Stimulated activated CD8-positive, alpha-beta memory T cell treated with anti-CD3 and anti-CD28 coated beads, Interleukin-12 subunit alpha, Interleukin-12 subunit beta, amount 100 ng/mL, for 1 hour (primary cell): ENCODE data around the gene SERPINC1.
"Not testable (repeated sequence)": the region's sequence is repeated elsewhere in the genome, so short reads cannot be mapped to it uniquely, and the experiment has no call there.

ENCODE experiments used
- DNase-seq: peaks from one replicate; pipeline ENCODE4 v3.0.0-alpha.2; 2020; ENCODE audit warnings: low read depth

SERPINC1 gene

DNA sequence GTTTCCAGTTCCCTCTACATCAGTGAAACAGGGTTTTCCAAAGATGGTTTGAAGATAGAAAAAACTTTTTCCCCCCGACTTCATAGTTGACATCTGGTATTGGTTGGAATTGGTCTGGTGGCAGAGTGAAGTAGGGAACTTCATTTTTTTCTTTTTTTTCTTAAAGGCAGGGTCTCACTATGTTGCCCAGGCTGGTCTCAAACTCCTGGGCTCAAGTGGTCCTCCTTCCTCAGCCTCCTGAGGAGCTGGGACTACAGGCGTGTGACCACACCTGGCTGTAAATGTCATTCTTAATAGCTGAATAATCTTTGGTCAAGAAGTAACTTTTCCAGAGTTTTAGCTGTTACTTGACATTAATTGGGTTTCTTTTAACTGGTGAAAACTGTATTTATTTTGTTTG, 27.2 kb downstream of the SERPINC1 start:
- no peak for DNase-seq

DNA sequence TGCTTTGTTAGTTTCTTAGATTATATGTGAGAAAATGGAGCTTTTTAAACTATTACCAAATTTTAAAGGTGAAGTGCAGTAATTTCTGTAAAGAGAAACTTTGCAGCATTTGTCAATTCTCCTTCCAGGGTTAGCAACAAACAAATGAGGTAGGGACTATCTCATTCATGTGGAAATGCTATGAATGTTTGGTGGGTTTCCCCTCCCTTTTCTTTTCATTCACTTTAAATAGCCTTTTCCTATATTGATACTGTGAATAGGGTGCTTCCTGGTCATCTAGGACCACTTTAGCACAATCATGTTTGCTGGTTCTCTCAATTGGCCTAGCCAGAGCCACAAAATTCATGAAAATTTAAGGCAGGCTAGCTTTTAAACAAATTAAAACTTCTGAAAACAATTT, 28.4 kb downstream of the SERPINC1 start:
- DNase-seq: no peak

GRCh38 chr1:173887627-173888026, 29.5 kb downstream of the SERPINC1 start:
- no peak for DNase-seq

- no peak for DNase-seq
These were observed 30.1 kb downstream of the SERPINC1 start for GRCh38 chr1:173886746-173887611.

DNA sequence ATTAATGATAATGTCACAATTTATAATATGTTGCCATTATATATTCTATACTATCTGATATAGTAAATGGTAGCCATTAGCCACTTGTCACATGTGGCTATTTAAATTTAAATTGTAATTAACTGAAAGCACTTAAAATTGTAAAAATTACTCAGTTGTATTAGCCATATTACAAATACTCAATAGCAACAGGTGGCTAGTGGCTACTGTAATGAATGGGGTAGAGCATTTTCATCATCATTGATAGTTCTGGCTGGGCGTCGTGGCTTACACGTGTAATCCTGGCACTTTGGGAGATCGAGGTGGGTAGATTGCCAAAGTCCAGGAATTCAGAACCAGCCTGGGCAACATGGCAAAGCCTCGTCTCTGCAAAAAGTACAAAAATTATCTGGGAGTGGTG, 32.4 kb downstream of the SERPINC1 start:
- DNase-seq: no peak

DNA sequence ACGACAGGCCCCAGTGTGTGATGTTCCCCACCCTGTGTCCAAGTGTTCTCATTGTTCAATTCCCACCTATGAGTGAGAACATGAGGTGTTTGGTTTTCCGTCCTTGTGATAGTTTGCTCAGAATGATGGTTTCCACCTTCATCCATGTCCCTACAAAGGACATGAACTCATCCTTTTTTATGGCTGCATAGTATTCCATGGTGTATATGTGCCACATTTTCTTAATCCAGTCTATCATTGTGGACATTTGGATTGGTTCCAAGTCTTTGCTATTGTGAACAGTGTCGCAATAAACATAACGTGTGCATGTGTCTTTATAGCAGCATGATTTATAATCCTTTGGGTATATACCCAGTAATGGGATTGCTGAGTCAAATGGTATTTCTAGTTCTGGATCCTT, 36.0 kb downstream of the SERPINC1 start:
- not testable (repeated sequence) for DNase-seq

DNA sequence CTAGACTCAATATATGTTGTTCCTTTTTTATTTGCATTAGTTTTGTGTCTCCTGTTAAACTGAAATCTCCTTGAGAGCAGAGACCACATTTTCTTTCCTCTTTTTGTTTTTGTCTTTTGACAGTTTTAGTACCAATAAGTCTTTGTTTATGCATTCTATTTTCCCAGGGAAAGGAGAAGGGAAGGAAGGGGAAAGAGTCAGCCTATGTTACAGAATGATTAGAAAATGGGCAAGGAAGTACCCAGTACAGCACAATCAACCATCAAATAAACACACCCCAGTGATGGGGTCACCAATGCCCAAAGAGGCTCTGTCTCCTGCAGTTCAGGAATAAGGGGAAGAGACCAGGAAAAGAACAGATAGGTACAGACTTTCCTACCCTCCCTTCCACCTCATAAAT, 38.9 kb downstream of the SERPINC1 start:
- no peak for DNase-seq

DNA sequence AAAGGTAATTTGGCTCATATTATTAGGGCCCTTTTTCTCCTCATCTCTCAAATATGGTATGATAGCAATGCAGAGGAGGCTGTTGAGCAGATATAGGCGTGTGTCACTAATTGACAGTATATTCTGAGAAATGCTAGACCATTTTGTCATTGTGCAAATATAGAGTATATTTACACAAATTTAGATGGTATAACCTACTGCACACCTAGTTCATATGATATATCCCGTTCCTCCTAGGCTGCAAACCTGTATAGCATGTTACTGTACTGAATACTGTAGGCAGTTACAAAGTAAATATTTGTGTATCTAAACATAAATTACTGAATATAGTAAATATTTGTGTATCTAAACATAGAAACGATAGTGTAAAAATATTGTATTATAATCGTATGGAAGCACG, 40.4 kb downstream of the SERPINC1 start:
- no peak for DNase-seq

DNA sequence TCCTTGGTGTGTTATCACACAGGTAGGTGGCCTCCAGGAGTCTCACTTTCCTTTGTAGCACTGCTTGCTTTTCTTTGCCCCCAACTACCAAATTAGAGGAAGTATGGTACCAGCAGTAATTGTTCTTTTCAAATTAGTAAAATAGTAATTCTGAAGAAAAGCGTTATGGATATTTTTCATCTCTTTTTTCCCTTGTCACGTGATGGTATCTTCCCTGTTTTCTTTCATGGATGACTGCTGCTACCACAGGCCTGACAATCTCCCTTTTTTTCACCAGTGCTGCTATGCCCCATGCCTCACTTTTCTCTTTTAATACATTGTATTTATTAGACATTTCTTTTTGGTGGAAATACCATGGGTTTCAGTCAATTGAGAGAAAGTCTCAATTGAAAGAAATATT, 45.6 kb downstream of the SERPINC1 start:
- DNase-seq: no peak

DNA sequence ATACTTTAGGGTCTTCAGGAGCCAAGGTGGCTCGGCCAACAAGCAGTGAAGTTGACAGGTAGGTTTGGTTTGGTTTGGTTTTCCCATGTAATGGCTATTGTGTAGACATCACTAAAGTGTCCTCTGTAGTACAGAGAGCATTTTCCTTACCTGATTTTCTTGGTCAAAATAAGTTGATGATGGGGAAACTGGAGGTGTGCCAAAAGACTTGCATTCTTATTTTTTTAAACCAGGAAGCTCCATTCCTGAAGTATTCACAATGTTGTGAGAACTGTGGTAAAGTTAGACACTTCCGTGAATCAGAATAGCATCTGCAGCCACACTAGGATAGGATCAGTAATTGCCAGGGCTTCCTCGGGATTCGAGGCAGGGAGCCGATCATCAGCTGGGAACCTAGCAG, 46.0 kb downstream of the SERPINC1 start:
- no peak for DNase-seq

- no peak for DNase-seq
These were observed 46.7 kb downstream of the SERPINC1 start for GRCh38 chr1:173870252-173871075.

DNA sequence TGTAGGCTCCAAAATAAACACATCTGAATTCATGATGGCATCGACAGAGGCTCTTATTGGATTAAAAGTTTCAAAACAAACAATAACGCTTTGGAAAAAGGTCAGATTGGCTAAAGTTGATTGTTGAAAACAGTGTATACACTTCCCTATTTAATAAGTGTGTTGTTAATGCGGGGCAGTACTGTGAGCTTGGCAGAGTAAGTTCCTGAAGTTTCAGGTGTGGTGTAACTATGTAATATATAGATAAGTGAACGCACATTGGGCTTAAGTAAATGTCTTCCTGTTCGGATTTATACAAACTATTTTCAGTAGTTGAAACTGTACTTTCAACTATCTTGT, 48.1 kb downstream of the SERPINC1 start:
- DNase-seq: no peak

DNA sequence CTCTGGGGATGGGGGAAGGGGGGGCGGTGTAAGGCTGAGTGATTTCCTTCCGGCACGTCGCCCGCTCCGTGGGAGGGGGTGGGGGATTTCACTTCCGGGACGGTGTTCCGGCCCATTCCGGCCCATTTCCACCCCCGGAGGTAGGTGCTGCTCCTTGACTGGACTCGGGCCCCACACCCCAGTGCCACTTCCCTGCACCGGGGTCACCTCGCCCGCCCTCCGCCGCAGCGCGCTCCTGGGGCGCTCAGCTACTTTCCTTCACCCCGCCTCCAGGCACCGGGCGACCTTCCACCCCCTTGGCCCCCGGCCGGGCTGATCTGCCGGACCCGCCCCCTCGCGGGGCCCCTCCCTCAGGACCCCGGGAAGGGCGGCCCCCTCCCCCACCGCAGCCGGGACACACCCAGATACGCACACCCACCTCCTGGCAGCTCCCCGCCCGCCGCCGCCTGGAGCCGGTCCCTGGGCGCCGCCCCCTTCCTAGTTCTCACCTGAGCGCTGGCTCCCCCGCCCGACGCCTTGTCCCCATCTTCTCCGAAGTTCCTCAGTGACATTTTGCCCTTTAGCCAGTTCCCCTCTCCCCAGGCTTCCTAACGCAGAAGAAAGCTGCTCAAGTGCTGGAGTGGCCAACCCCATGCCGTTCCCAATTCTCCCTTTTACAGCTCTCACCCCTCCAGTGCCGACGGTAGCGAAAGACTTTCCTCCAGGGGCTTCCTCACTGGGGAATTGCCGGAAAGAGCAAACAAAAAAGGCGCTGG, 48.7 kb downstream of the SERPINC1 start, which contains the start of gene ZBTB37:
Gene ZBTB37 (plus strand): TSS at position 115 of the 755 bp plus-strand sequence. CDS start 1,846 bp downstream, outside the sequence.
- peak; percentile 85 for DNase-seq

DNA sequence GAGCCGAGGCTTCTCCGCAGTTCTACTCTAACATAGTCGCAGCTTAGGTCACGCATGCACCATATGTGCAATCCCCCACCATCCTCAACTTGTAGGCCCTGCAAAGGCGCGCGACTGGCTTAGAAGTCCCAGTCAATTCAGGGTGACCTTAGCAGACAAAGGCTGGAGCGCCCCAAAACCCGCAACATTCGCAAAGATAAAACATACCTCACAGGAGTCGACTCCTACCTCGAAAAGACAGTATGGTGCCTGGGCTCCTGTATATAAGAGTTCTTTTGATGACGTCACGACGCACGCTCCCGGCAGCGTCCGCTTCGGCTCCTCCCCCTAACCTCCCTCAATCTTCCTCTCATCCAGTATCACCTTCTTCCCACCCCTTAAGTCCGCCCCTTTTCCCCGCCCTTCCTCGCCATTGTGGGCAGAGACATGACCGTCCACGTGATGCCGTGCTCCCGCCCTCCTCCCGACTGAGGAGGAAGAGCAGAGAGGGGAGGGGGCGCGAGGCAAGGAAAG, 49.3 kb downstream of the SERPINC1 start, which contains the start of gene GAS5:
Gene GAS5 (minus strand): TSS at position 237 of the 513 bp plus-strand sequence.
- peak; percentile 97 for DNase-seq

DNA sequence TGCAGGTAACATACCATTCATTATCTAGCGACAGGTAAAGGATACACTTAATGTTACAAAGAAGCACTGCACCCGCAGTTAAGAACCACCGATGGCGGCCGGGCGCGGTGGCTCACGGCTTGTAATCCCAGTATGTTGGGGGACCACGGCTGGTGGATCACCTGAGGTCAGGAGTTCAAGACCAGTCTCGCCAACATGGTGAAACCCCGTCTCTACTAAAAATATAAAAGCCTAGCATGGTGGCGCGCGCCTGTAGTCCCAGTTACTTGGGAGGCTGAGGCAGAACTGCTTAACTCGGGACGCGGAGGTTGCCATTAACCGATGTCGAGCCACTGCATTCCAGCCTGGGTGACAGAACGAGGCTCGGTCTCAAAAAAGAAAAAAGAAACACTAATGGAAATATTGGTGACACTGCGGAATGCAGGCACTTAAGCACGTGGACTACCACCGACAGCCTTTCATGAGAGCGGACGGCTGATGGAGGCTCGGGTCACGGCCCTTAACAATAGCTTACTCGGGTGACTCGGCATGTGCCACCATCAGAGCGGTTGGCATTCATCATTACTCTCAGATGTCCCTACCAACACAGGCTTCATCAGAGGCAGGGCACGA, 49.9 kb downstream of the SERPINC1 start:
- peak; percentile 29 for DNase-seq

- no peak for DNase-seq
These were observed 50.6 kb downstream of the SERPINC1 start for GRCh38 chr1:173866413-173867115.

- no peak for DNase-seq
These were observed 51.5 kb downstream of the SERPINC1 start for GRCh38 chr1:173865468-173866164.

- no peak for DNase-seq
These were observed 52.8 kb downstream of the SERPINC1 start for GRCh38 chr1:173864179-173864867.

GRCh38 chr1:173863224-173864161, 53.6 kb downstream of the SERPINC1 start:
- DNase-seq: no peak
